Fibroblast of lung (primary cell): ENCODE data around the gene MRPL53. TPM values are rescaled to one million over a fixed set of nuclear protein-coding genes. Genes with fewer than 3 reads are reported as not detected.
"Not testable (repeated sequence)": the region's sequence is repeated elsewhere in the genome, so short reads cannot be mapped to it uniquely, and the experiment has no call there.

ENCODE experiments used
- DNase-seq, 2 donors: peaks; one replicate each; pipeline versions ENCODE4 v3.0.0 to v3.0.0-alpha.2; 2010; ENCODE audit warnings: low read depth in 2 of 2
- H2AFZ ChIP-seq: 2 replicates; pipeline ENCODE4 v1.5.1; 2012; ENCODE audit warnings: low read length, control low read depth, inconsistent platforms
- H3K27ac ChIP-seq: 2 replicates; pipeline ENCODE4 v1.5.1; 2011; ENCODE audit warnings: low read length, control low read depth; ENCODE audit not compliant: insufficient read depth
- H3K27me3 ChIP-seq: 2 replicates; pipeline ENCODE4 v1.5.1; 2011; ENCODE audit warnings: mild to moderate bottlenecking, low read length; ENCODE audit not compliant: control insufficient read depth, insufficient read depth
- H3K36me3 ChIP-seq: 2 replicates; pipeline ENCODE4 v1.5.1; 2011; ENCODE audit warnings: low read length; ENCODE audit not compliant: control insufficient read depth, insufficient read depth
- H3K4me1 ChIP-seq: 2 replicates; pipeline ENCODE4 v1.5.1; 2011; ENCODE audit warnings: low read length; ENCODE audit not compliant: control insufficient read depth, insufficient read depth; ENCODE audit errors: extremely low read depth
- H3K4me2 ChIP-seq: 2 replicates; pipeline ENCODE4 v1.5.1; 2011; ENCODE audit warnings: low read length, control low read depth; ENCODE audit not compliant: insufficient read depth; ENCODE audit errors: extremely low read depth
- H3K4me3 ChIP-seq, 4 experiments: fragments of 200-600 bp in 1 of 4; sonication (generic) in 1 of 4; replicated peaks in 1 of 4; 2 replicates each; pipeline ENCODE4 v1.5.1; 2011 to 2016; ENCODE audit warnings: low read length in 4 of 4, low read depth in 3 of 4, mild to moderate bottlenecking in 3 of 4, control low read depth in 2 of 4, inconsistent platforms in 1 of 4, mixed read lengths in 1 of 4; ENCODE audit not compliant: insufficient read depth in 1 of 4; ENCODE audit errors: control extremely low read depth in 1 of 4
- H3K79me2 ChIP-seq: 2 replicates; pipeline ENCODE4 v1.5.1; 2012; ENCODE audit warnings: mild to moderate bottlenecking, low read length, inconsistent platforms; ENCODE audit not compliant: control insufficient read depth, insufficient read depth
- H3K9ac ChIP-seq: 2 replicates; pipeline ENCODE4 v1.5.1; 2011; ENCODE audit warnings: mild to moderate bottlenecking, low read length, control low read depth; ENCODE audit not compliant: insufficient read depth
- H3K9me3 ChIP-seq: 2 replicates; pipeline ENCODE4 v1.5.1; 2012; ENCODE audit warnings: low read depth, low read length; ENCODE audit not compliant: control insufficient read depth, insufficient read depth
- H4K20me1 ChIP-seq: 2 replicates; pipeline ENCODE4 v1.5.1; 2011; ENCODE audit warnings: low read length; ENCODE audit not compliant: control insufficient read depth, insufficient read depth; ENCODE audit errors: extremely low read depth
- EZH2 ChIP-seq: IDR thresholded peaks from 2 replicates; pipeline ENCODE4 v1.5.1; 2012; ENCODE audit warnings: low read length, control low read depth, mild to moderate bottlenecking; ENCODE audit errors: missing control alignments
- polyA plus RNA-seq, 2 donors: library from polyadenylated mRNA; depleted of rRNA in 1 of 2; stranded (reverse) in 1 of 2; unstranded in 1 of 2; fragments of >200 nt; gene quantifications; 2 replicates each; pipeline ENCODE4 v1.2.1, GENCODE V29; 2011 to 2012; ENCODE audit warnings: missing spikeins in 1 of 2
- total RNA-seq: library from RNA; depleted of rRNA; stranded (reverse); fragments of >200 nt; gene quantifications from 2 replicates; pipeline ENCODE4 v1.2.1, GENCODE V29; 2014
- TF ChIP-seq, protein P1 (sequence below), 2 donors: IDR thresholded peaks in 1 of 2; conservative IDR thresholded peaks in 1 of 2; 1 replicate in 1 of 2; 2 replicates in 1 of 2; pipeline ENCODE4 v1.5.1; 2011 to 2012; ENCODE audit warnings: low read length in 2 of 2, control low read depth in 1 of 2, inconsistent platforms in 1 of 2, low read depth in 1 of 2, mild to moderate bottlenecking in 1 of 2

The MRPL53 gene
- total and polyA plus RNA-seq, 2 donors (not counting 1 experiment from before 2014, with no cell fraction given) = 30.1 to 45.4 TPM

- peaks cover 10% of the 10 kb centered on the region for H3K36me3 ChIP-seq
- peaks cover 2% of the 10 kb centered on the region for H3K4me1 ChIP-seq
- no peak for TF ChIP-seq EZH2
- TF ChIP-seq, protein P1, sequence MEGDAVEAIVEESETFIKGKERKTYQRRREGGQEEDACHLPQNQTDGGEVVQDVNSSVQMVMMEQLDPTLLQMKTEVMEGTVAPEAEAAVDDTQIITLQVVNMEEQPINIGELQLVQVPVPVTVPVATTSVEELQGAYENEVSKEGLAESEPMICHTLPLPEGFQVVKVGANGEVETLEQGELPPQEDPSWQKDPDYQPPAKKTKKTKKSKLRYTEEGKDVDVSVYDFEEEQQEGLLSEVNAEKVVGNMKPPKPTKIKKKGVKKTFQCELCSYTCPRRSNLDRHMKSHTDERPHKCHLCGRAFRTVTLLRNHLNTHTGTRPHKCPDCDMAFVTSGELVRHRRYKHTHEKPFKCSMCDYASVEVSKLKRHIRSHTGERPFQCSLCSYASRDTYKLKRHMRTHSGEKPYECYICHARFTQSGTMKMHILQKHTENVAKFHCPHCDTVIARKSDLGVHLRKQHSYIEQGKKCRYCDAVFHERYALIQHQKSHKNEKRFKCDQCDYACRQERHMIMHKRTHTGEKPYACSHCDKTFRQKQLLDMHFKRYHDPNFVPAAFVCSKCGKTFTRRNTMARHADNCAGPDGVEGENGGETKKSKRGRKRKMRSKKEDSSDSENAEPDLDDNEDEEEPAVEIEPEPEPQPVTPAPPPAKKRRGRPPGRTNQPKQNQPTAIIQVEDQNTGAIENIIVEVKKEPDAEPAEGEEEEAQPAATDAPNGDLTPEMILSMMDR (conservative IDR thresholded peaks at IDR 0.05 in 1 of 2, IDR thresholded peaks at IDR 0.05 in 1 of 2; ENCODE audit: low read depth in 1 of 2, low read length in 2 of 2) = no peak
- peak overlapping the region; percentile 92 for H3K4me2 ChIP-seq
- H3K9ac ChIP-seq = peak overlapping the region; percentile 76
- peak overlapping the region; percentile 71 for H3K27ac ChIP-seq
- H3K27me3 ChIP-seq = no peaks in the 10 kb centered on the region
- H4K20me1 ChIP-seq = no peaks in the 10 kb centered on the region
- no peaks in the 10 kb centered on the region for H3K79me2 ChIP-seq
- peak overlapping the region; percentile 89 for H2AFZ ChIP-seq
- H3K9me3 ChIP-seq = no peaks in the 10 kb centered on the region
- DNase-seq = no peak
- H3K4me3 ChIP-seq = peak overlapping the region; percentile 42 to 89 (median 66)
Observed at GRCh38 chr2:74472945-74473258, 422 bp upstream of the MRPL53 start.

DNA sequence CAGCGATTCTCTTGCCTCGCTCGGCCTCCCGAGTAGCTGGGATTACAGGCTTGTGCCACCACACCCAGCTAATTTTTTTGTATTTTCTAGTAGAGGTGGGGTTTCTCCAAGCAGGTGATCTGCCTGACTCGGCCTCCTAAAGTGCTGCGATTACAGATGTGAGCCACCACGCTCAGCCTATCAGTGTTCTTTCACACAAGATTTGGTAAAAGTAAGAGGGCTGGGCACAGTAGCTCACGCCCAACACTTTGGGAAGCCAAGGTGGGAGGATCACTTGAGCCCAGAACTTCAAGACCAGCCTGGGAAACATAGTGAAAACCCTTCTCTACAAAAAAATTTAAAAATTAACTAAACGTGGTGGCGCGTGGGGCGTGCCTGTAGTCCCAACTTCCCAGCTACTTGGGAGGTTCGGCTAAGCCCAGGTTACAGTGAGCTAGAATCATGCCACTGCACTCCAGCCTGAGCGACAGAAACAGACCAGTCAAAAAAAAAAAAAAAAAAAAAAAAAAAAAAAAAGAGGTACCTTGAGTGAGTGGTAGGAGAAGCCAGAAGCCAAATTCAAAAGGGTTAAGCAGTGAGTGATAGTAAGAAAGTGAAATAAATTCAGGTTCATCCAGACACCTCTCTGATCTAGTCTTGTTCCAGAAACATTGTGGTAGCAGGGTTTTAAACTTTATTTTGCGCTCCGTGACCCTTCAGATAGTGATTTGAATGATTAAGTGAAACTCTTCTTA, 981 bp downstream of the MRPL53 start:
- Histone ChIP-seq H4K20me1 (no peaks in the 10 kb centered on the region), H3K4me2 (peak overlapping the region; percentile 92), H3K9ac (peak overlapping the region; percentile 76), H3K27ac (peak overlapping the region; percentile 71), H3K79me2 (no peaks in the 10 kb centered on the region), H3K27me3 (no peaks in the 10 kb centered on the region), H3K4me1 (peaks cover 2% of the 10 kb centered on the region), H3K9me3 (no peaks in the 10 kb centered on the region), H2AFZ (peak overlapping the region; percentile 1), H3K4me3 (peak overlapping the region; percentile 42 to 89 (median 66)), H3K36me3 (peaks cover 10% of the 10 kb centered on the region)
- no peak for DNase-seq
- no peak for TF ChIP-seq EZH2
- TF ChIP-seq, protein P1 (conservative IDR thresholded peaks at IDR 0.05 in 1 of 2, IDR thresholded peaks at IDR 0.05 in 1 of 2; ENCODE audit: low read depth in 1 of 2, low read length in 2 of 2) = no peak

DNA sequence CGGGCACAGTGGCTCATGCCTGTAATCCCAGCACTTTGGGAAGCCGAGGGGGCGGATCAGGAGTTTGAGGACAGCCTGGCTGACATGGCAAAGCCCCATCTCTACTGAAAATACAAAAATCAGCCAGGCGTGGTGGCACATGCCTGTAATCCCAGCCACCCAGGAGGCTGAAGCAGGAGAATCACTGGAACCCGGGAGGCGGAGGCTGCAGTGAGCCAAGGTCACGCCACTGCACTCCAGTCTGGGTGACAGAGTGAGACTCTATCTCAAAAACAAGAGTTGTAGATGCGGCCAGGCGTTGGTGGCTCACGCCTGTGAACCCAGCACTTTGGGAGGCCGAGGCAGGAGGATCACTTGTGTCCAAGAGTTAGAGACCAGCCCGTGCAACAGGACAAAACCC, 1.7 kb downstream of the MRPL53 start:
- H3K4me3 ChIP-seq, H3K9me3 ChIP-seq, H3K27ac ChIP-seq, H3K79me2 ChIP-seq, H3K27me3 ChIP-seq, H2AFZ ChIP-seq, DNase-seq, H3K4me2 ChIP-seq, H3K9ac ChIP-seq, H3K4me1 ChIP-seq, H4K20me1 ChIP-seq: not testable (repeated sequence)
- peaks cover 10% of the 10 kb centered on the region for H3K36me3 ChIP-seq
